K562 (cell line): Measurements from ENCODE around the gene RPL22. TPM values are rescaled to one million over a fixed set of nuclear protein-coding genes. Genes with fewer than 3 reads are reported as not detected.
A peak's percentile ranks its signal among the peaks of the same experiment; 100 is the strongest.

Experiments
- ARID2 ChIP-seq: fragments of 450-650 bp; IDR thresholded peaks from 2 replicates; pipeline ENCODE4 v1.6.1; 2017; ENCODE audit warnings: antibody characterized with exemption, mild to moderate bottlenecking
- BRD4 ChIP-seq: fragments of 200-600 bp; sonication (generic); IDR thresholded peaks from 2 replicates; pipeline ENCODE4 v1.6.1; 2017; ENCODE audit warnings: inconsistent platforms
- HDAC2 ChIP-seq: fragments of 450-650 bp; IDR thresholded peaks from 2 replicates; pipeline ENCODE4 v1.6.1; 2016; ENCODE audit warnings: mild to moderate bottlenecking
- KHSRP ChIP-seq: fragments of 450-650 bp; IDR thresholded peaks from 2 replicates; pipeline ENCODE4 v1.6.1; 2017
- KLF13 ChIP-seq: fragments of 450-650 bp; IDR thresholded peaks from 2 replicates; pipeline ENCODE4 v1.6.1; 2016; ENCODE audit warnings: missing genetic modification characterization, low read depth, mild to moderate bottlenecking, missing compliant biosample characterization, moderate library complexity, borderline replicate concordance
- NCOA2 ChIP-seq, 2 experiments: fragments of 450-650 bp; IDR thresholded peaks; 2 replicates each; pipeline ENCODE4 v1.6.1; 2018; ENCODE audit warnings: mild to moderate bottlenecking in 2 of 2, moderate library complexity in 1 of 2; ENCODE audit not compliant: partially characterized antibody in 2 of 2
- NR2F6 ChIP-seq: fragments of 450-650 bp; formaldehyde crosslinking; IDR thresholded peaks from 2 replicates; pipeline ENCODE4 v1.4.0; 2020; ENCODE audit warnings: mild to moderate bottlenecking
- PRPF4 ChIP-seq: fragments of 200-400 bp; formaldehyde crosslinking; IDR thresholded peaks from one replicate; pipeline ENCODE4 v1.6.1; 2017; ENCODE audit warnings: low read length, low read depth, mild to moderate bottlenecking; ENCODE audit not compliant: insufficient read depth, poor library complexity, severe bottlenecking
- RBM22 ChIP-seq: fragments of 200-400 bp; formaldehyde crosslinking; IDR thresholded peaks from 2 replicates; pipeline ENCODE4 v1.6.1; 2018; ENCODE audit warnings: low read length, low read depth; ENCODE audit not compliant: poor library complexity, severe bottlenecking
- SMAD2 ChIP-seq: fragments of 150-350 bp; IDR thresholded peaks from 2 replicates; pipeline ENCODE4 v1.6.1; 2014; ENCODE audit warnings: low read depth, mild to moderate bottlenecking, low read length
- TAF9B ChIP-seq: fragments of 450-650 bp; IDR thresholded peaks from 2 replicates; pipeline ENCODE4 v1.6.1; 2018; ENCODE audit warnings: mild to moderate bottlenecking; ENCODE audit not compliant: partially characterized antibody
- ZNF124 ChIP-seq: sonication (generic); formaldehyde crosslinking; IDR thresholded peaks from 2 replicates; pipeline ENCODE4 v1.8.1; 2022; ENCODE audit warnings: missing genetic modification reagents
- ZNF274 ChIP-seq: IDR thresholded peaks from 2 replicates; pipeline ENCODE4 v1.6.1; 2011; ENCODE audit warnings: low read depth, mild to moderate bottlenecking, low read length, moderate library complexity, borderline replicate concordance
- ZNF639 ChIP-seq, 2 experiments: fragments of 200-800 bp in 1 of 2; sonication (Bioruptor generic) in 1 of 2; sonication (generic) in 1 of 2; formaldehyde crosslinking in 1 of 2; IDR thresholded peaks in 1 of 2; conservative IDR thresholded peaks in 1 of 2; 2 replicates each; pipeline versions ENCODE4 v1.5.0 to v1.6.1; 2016 to 2020; ENCODE audit warnings: missing compliant biosample characterization in 1 of 2, missing genetic modification characterization in 1 of 2, missing genetic modification reagents in 1 of 2
- polyA plus RNA-seq, 8 experiments: library from polyadenylated mRNA; depleted of rRNA in 4 of 8; stranded (reverse) in 5 of 8; unstranded in 3 of 8; fragments of >200 nt; fragmentation: Nextera tagmentation in 2 of 8; fragmentation: Illumina TruSeq in 1 of 8; extraction: Ambion mirVana in 2 of 8; extraction: Trizol in 1 of 8; gene quantifications; 2 replicates each; pipeline versions ENCODE4 v1.2.1 to v1.2.3, GENCODE V29; 2011 to 2014; ENCODE audit warnings: inconsistent platforms in 1 of 8, missing spikeins in 1 of 8
- total RNA-seq, 7 experiments: library from RNA; depleted of rRNA in 6 of 7; stranded (reverse); fragments of >200 nt in 6 of 7; fragmentation: Illumina TruSeq in 2 of 7; extraction: Trizol in 2 of 7; gene quantifications; 2 replicates each; pipeline versions ENCODE4 v1.2.1 to v1.2.3, GENCODE V29; 2011 to 2021; ENCODE audit warnings: low replicate concordance in 1 of 7
- TF ChIP-seq, protein P1 (sequence below): fragments of 250-450 bp; sonication (Bioruptor Pico); IDR thresholded peaks from 2 replicates; pipeline ENCODE4 v1.8.0; 2022; ENCODE audit warnings: inconsistent platforms, mild to moderate bottlenecking, moderate library complexity, borderline replicate concordance
- TF ChIP-seq, protein P2 (sequence below): fragments of 450-650 bp; IDR thresholded peaks from 2 replicates; pipeline ENCODE4 v1.6.1; 2018; ENCODE audit warnings: mild to moderate bottlenecking, low read depth; ENCODE audit not compliant: partially characterized antibody
- TF ChIP-seq, protein P3 (sequence below): fragments of 250-450 bp; sonication (Bioruptor Pico); IDR thresholded peaks from 2 replicates; pipeline ENCODE4 v1.4.0; 2020; ENCODE audit warnings: mild to moderate bottlenecking, moderate library complexity, borderline replicate concordance

RPL22 gene
- total and polyA plus RNA-seq, 9 of the 15 experiments (the other 6 are each of a cell fraction or from before 2014, with no cell fraction given): 467 to 1,165 (median 607) TPM

- TF ChIP-seq RBM22 (no peak), TAF9B (no peak), KLF13 (tag) (no peak), PRPF4 (no peak), ZNF639 (CRISPR knock-in tag; conservative IDR thresholded peaks at IDR 0.05 in 1 of 2, IDR thresholded peaks at IDR 0.05 in 1 of 2) (no peak), NR2F6 (CRISPR knock-in tag) (no peak), KHSRP (no peak), ZNF274 (no peak), NCOA2 (IDR thresholded peaks at IDR 0.05; ENCODE audit: partially characterized antibody in 2 of 2) (no peak), ZNF124 (CRISPR knock-in tag) (no peak), SMAD2 (no peak), HDAC2 (peak; percentile 82; the same call in 1 of the 2 replicates), BRD4 (no peak), ARID2 (no peak)
- TF ChIP-seq, protein P1, sequence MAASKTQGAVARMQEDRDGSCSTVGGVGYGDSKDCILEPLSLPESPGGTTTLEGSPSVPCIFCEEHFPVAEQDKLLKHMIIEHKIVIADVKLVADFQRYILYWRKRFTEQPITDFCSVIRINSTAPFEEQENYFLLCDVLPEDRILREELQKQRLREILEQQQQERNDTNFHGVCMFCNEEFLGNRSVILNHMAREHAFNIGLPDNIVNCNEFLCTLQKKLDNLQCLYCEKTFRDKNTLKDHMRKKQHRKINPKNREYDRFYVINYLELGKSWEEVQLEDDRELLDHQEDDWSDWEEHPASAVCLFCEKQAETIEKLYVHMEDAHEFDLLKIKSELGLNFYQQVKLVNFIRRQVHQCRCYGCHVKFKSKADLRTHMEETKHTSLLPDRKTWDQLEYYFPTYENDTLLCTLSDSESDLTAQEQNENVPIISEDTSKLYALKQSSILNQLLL (CRISPR knock-in tag): no peak
- TF ChIP-seq, protein P2, sequence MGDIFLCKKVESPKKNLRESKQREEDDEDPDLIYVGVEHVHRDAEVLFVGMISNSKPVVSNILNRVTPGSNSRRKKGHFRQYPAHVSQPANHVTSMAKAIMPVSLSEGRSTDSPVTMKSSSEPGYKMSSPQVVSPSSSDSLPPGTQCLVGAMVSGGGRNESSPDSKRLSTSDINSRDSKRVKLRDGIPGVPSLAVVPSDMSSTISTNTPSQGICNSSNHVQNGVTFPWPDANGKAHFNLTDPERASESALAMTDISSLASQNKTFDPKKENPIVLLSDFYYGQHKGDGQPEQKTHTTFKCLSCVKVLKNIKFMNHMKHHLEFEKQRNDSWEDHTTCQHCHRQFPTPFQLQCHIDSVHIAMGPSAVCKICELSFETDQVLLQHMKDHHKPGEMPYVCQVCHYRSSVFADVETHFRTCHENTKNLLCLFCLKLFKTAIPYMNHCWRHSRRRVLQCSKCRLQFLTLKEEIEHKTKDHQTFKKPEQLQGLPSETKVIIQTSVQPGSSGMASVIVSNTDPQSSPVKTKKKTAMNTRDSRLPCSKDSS: no peak
- TF ChIP-seq, protein P3, sequence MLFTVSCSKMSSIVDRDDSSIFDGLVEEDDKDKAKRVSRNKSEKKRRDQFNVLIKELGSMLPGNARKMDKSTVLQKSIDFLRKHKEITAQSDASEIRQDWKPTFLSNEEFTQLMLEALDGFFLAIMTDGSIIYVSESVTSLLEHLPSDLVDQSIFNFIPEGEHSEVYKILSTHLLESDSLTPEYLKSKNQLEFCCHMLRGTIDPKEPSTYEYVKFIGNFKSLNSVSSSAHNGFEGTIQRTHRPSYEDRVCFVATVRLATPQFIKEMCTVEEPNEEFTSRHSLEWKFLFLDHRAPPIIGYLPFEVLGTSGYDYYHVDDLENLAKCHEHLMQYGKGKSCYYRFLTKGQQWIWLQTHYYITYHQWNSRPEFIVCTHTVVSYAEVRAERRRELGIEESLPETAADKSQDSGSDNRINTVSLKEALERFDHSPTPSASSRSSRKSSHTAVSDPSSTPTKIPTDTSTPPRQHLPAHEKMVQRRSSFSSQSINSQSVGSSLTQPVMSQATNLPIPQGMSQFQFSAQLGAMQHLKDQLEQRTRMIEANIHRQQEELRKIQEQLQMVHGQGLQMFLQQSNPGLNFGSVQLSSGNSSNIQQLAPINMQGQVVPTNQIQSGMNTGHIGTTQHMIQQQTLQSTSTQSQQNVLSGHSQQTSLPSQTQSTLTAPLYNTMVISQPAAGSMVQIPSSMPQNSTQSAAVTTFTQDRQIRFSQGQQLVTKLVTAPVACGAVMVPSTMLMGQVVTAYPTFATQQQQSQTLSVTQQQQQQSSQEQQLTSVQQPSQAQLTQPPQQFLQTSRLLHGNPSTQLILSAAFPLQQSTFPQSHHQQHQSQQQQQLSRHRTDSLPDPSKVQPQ (CRISPR knock-in tag): no peak
Observed at GRCh38 chr1:6234502-6235295, 35.3 kb upstream of the RPL22 start (continued).
